Measurements from ENCODE around the gene SPAST. TPM values are rescaled to one million over a fixed set of nuclear protein-coding genes. Genes with fewer than 3 reads are reported as not detected.

SPAST gene
- total RNA-seq, 1 experiment from 2014 or later: 16.2 TPM

GRCh38 chr2:32095671-32096070 is 32.3 kb downstream of the SPAST start:
- Histone ChIP-seq H3K9me3 (ENCODE audit: control insufficient read depth in 1 of 2, insufficient read depth in 1 of 2, low read depth in 1 of 2, low read length in 2 of 2) (no peaks in the 10 kb centered on the region), H3K4me2 (ENCODE audit: low read length) (no peak overlapping the region), H3K4me1 (ENCODE audit: control insufficient read depth in 1 of 2, insufficient read depth in 2 of 2, low read length in 2 of 2) (no peaks in the 10 kb centered on the region), H3K27ac (ENCODE audit: low read depth, low read length) (no peak overlapping the region), H3K36me3 (ENCODE audit: control insufficient read depth in 1 of 2, insufficient read depth in 2 of 2, low read length in 2 of 2) (0 out of 4 replicates have a peak, but pooled peaks cover 0 to 1% of the 10 kb centered on the region in 2 experiments), H3K27me3 (ENCODE audit: insufficient read depth, low read length) (no peaks in the 10 kb centered on the region), H3K79me2 (ENCODE audit: insufficient read depth, low read length) (no peaks in the 10 kb centered on the region), H2AFZ (ENCODE audit: low read depth, low read length, poor library complexity, severe bottlenecking) (no peak overlapping the region), H3K9me2 (ENCODE audit: insufficient read depth) (no peaks in the 10 kb centered on the region), H3K4me3 (replicated peaks in 1 of 2; ENCODE audit: low read depth in 1 of 2, low read length in 2 of 2) (no peak overlapping the region), H4K20me1 (ENCODE audit: insufficient read depth) (0 out of 2 replicates have a peak, but pooled peaks cover 5% of the 10 kb centered on the region), H3K9ac (ENCODE audit: low read length) (no peak overlapping the region)
- ChIA-PET POLR2A (no interaction called here), CTCF (no interaction called here), RAD21 (ENCODE audit: low non-redundant PET in 1 of 2, low total read pairs in 2 of 2, uncharacterized antibody in 2 of 2, unreplicated experiment in 2 of 2) (no interaction called here)
- TF ChIP-seq ZNF274 (IDR thresholded peaks at IDR 0.05; ENCODE audit: low read depth, low read length) (no peak), SIN3A (IDR thresholded peaks at IDR 0.05; ENCODE audit: low read depth) (no peak), CBX3 (IDR thresholded peaks at IDR 0.05; ENCODE audit: low read depth) (no peak), MAX (IDR thresholded peaks at IDR 0.05) (no peak), EGR1 (IDR thresholded peaks at IDR 0.05; ENCODE audit: low read depth) (no peak), ZFX (IDR thresholded peaks at IDR 0.05) (no peak), CTCF (IDR thresholded peaks at IDR 0.05 in 2 of 3, conservative IDR thresholded peaks at IDR 0.05 in 1 of 3; ENCODE audit: borderline replicate concordance in 1 of 3, insufficient read depth in 1 of 3, low read depth in 2 of 3, low read length in 2 of 3) (no peak), TCF7L2 (IDR thresholded peaks at IDR 0.05; ENCODE audit: borderline replicate concordance, extremely low read depth, insufficient read depth, insufficient read length) (no peak), REST (IDR thresholded peaks at IDR 0.05; ENCODE audit: low read depth) (no peak), JUND (IDR thresholded peaks at IDR 0.05) (no peak), SP1 (IDR thresholded peaks at IDR 0.05; ENCODE audit: low read depth) (no peak), CEBPB (IDR thresholded peaks at IDR 0.05; ENCODE audit: low read depth) (no peak), POLR2AphosphoS5 (IDR thresholded peaks at IDR 0.05; ENCODE audit: low read depth, low read length) (no peak), ELF1 (IDR thresholded peaks at IDR 0.05; ENCODE audit: borderline replicate concordance, low read depth) (no peak), POLR2A (IDR thresholded peaks at IDR 0.05; ENCODE audit: borderline replicate concordance, extremely low read depth, insufficient read depth, insufficient read length) (no peak), EZH2phosphoT487 (IDR thresholded peaks at IDR 0.05; ENCODE audit: borderline replicate concordance) (no peak), ATF3 (IDR thresholded peaks at IDR 0.05) (no peak), RAD21 (IDR thresholded peaks at IDR 0.05; ENCODE audit: low read depth) (no peak), EZH2 (IDR thresholded peaks at IDR 0.05) (no peak)
- no TSS peak for BruUV-seq (replicated peaks)
- intact Hi-C loops (cut with micrococcal nuclease): no loop called here
- DNase-seq (ENCODE audit: low read depth, low spot score) (no peak), ATAC-seq (no peak)

Measured in HCT116 (cell line).